Measurements from ENCODE around the gene FANCC. TPM values are rescaled to one million over a fixed set of nuclear protein-coding genes. Genes with fewer than 3 reads are reported as not detected.

FANCC gene
- total and polyA plus RNA-seq, 2 of the 4 experiments (the other 2 are of a cell fraction): 4.7 to 6.3 TPM

- no peak for DNase-seq
- Histone ChIP-seq H3K79me1 (ENCODE audit: low read depth in 1 of 2, low read length in 2 of 2) (peaks cover 6 to 17% of the 10 kb centered on the region in 2 experiments; a peak in 3 of 4 replicates), H2BK5ac (ENCODE audit: low read depth, low read length, poor library complexity, severe bottlenecking) (no peak overlapping the region), H3K27ac (ENCODE audit: insufficient read depth, low read length) (no peak overlapping the region), H3K4me2 (ENCODE audit: low read depth, low read length) (no peak overlapping the region), H2AK9ac (replicated peaks; ENCODE audit: low read depth, low read length, poor library complexity) (no peak overlapping the region), H3K27me3 (ENCODE audit: control insufficient read depth, insufficient read depth, low read length) (no peaks in the 10 kb centered on the region), H2BK20ac (ENCODE audit: low read depth, low read length) (no peak overlapping the region), H3K9ac (ENCODE audit: low read depth, low read length) (no peak overlapping the region), H4K8ac (ENCODE audit: low read depth in 2 of 2, low read length in 2 of 2) (no peak overlapping the region), H2AK5ac (ENCODE audit: low read depth, low read length) (no peak overlapping the region), H3K9me1 (ENCODE audit: insufficient read depth, low read length) (no peaks in the 10 kb centered on the region), H3K9me3 (ENCODE audit: control insufficient read depth, insufficient read depth, low read length) (no peaks in the 10 kb centered on the region), H2AFZ (replicated peaks; ENCODE audit: low read length, poor library complexity) (no peak overlapping the region), H3K14ac (replicated peaks; ENCODE audit: low read depth, low read length) (no peak overlapping the region), H3K4me3 (ENCODE audit: insufficient read depth, low read depth, low read length) (no peak overlapping the region), H3K18ac (ENCODE audit: low read depth, low read length) (no peak overlapping the region), H3K4me1 (ENCODE audit: control insufficient read depth, insufficient read depth, low read length) (peaks cover 6% of the 10 kb centered on the region), H3K23ac (ENCODE audit: low read depth, low read length) (no peak overlapping the region), H4K91ac (ENCODE audit: insufficient read depth, low read depth, low read length) (no peak overlapping the region), H3K4ac (ENCODE audit: low read depth, low read length) (no peak overlapping the region), H2BK15ac (ENCODE audit: low read depth, low read length) (no peak overlapping the region), H4K5ac (ENCODE audit: low read depth, low read length) (no peak overlapping the region), H2BK120ac (ENCODE audit: low read depth, low read length) (no peak overlapping the region), H3K56ac (ENCODE audit: extremely low read depth, insufficient read depth, low read length) (no peak overlapping the region), H4K20me1 (ENCODE audit: insufficient read depth, low read length) (no peaks in the 10 kb centered on the region), H3K36me3 (ENCODE audit: control insufficient read depth, insufficient read depth, low read length) (no peaks in the 10 kb centered on the region)
- TF ChIP-seq CHD1 (IDR thresholded peaks at IDR 0.05; ENCODE audit: low read depth, low read length) (no peak), RCOR1 (IDR thresholded peaks at IDR 0.05; ENCODE audit: insufficient replicate concordance, low read length) (no peak), POLR2A (IDR thresholded peaks at IDR 0.05; ENCODE audit: low read depth, low read length) (no peak), CTCF (conservative IDR thresholded peaks at IDR 0.05; ENCODE audit: low read depth, low read length) (no peak), RAD21 (IDR thresholded peaks at IDR 0.05; ENCODE audit: low read length) (no peak)
- intact Hi-C loops (cut with micrococcal nuclease) (loop anchor here (5.0 to 10.0 kb wide), 3 partner anchors 196 to 951 kb away; no protein-coding TSS in a partner anchor), dilution Hi-C loops (cut with HindIII; ENCODE audit: low sequenced_read_pairs, unreplicated experiment) (no loop called here), in situ Hi-C loops (cut with MboI; ENCODE audit: low sequenced_read_pairs) (no loop called here)
- ATAC-seq (ENCODE audit: low read depth): no peak
- POLR2A ChIA-PET (ENCODE audit: unreplicated experiment): no interaction called here
- WGBS, 2 experiments (ENCODE audit: extremely low coverage in 2 of 2, insufficient read length in 1 of 2): no CpG with 5 or more reads among the region's 5 CpGs
- no TSS peak for BruUV-seq (replicated peaks)
- CTCF ChIA-PET: no interaction called here
These were observed 50.9 kb downstream of the FANCC start for GRCh38 chr9:95266649-95267048.

Data from IMR-90 (cell line).